Right lobe of liver (tissue), 6 donors: ENCODE data around the gene BAIAP2L2. TPM values are rescaled to one million over a fixed set of nuclear protein-coding genes. Genes with fewer than 3 reads are reported as not detected.

Source experiments
- ATAC-seq, 4 donors: fragments of 200-7000 bp; cut with Tn5 transposase; one replicate each; pipeline ENCODE4 v1.9.1; 2020; ENCODE audit warnings: mild to moderate bottlenecking in 4 of 4, moderate library complexity in 4 of 4
- DNase-seq, 3 donors: peaks; one replicate each; pipeline ENCODE4 v3.0.0-alpha.2; 2020
- H3K27ac ChIP-seq, 3 donors: fragments of 200-600 bp; one replicate each; pipeline ENCODE4 v1.8.0; 2022
- H3K27me3 ChIP-seq, 2 donors: fragments of 200-600 bp; one replicate each; pipeline ENCODE4 v1.8.0; 2022
- H3K36me3 ChIP-seq, 4 donors: fragments of 200-600 bp; sonication (generic) in 1 of 4; one replicate each; pipeline versions ENCODE4 v1.5.1 to v1.8.0; 2017 to 2022; ENCODE audit warnings: control low read depth in 1 of 4
- H3K4me1 ChIP-seq, 4 donors: fragments of 200-600 bp; sonication (generic) in 1 of 4; one replicate each; pipeline versions ENCODE4 v1.5.1 to v1.8.0; 2017 to 2022; ENCODE audit warnings: control low read depth in 1 of 4
- H3K4me3 ChIP-seq, 3 donors: fragments of 200-600 bp; one replicate each; pipeline ENCODE4 v1.8.0; 2022
- H3K9me3 ChIP-seq, 4 donors: fragments of 200-600 bp; sonication (generic) in 1 of 4; one replicate each; pipeline versions ENCODE4 v1.5.1 to v1.8.0; 2017 to 2022; ENCODE audit warnings: control low read depth in 1 of 4
- CTCF ChIP-seq, 4 donors: fragments of 200-600 bp in 3 of 4; fragments of 450-650 bp in 1 of 4; IDR thresholded peaks; one replicate each; pipeline versions ENCODE4 v1.5.1 to v1.8.0; 2016 to 2022; ENCODE audit warnings: antibody characterized with exemption in 4 of 4, mild to moderate bottlenecking in 2 of 4
- POLR2A ChIP-seq: fragments of 450-650 bp; IDR thresholded peaks from one replicate; pipeline ENCODE4 v1.6.1; 2017; ENCODE audit warnings: antibody characterized with exemption, mild to moderate bottlenecking
- WGBS: methylation state at CpG from one replicate; pipeline ENCODE4 v1.1.6; 2018; ENCODE audit warnings: low coverage, low lambda C conversion rate; ENCODE audit not compliant: insufficient coverage; ENCODE audit errors: missing lambda C conversion rate; 5-methylcytosine and 5-hydroxymethylcytosine counted together
- intact Hi-C, 2 donors: fragments of 100-400 bp; cut with DNase I; formaldehyde crosslinking; loops; one replicate each; pipeline versions ENCODE4 v1.11.2 to v1.14.1; 2022
- total RNA-seq, 6 experiments: library from RNA; depleted of rRNA in 2 of 6; stranded (reverse); fragments of >200 nt in 2 of 6; fragmentation: NEBNext Ultra II Directional in 3 of 6; extraction: Animal tissue kit (Norgen Biotek cat#: 25700) in 3 of 6; gene quantifications; one replicate each; pipeline versions ENCODE4 v1.1.0 to v1.2.4, GENCODE V29; 2016 to 2023
- donor health status: DM: no; HTN: yes; CAD: no.
- donor health status: DM: no; HTN: no; CAD: no.
- donor health status: DM: no; HTN: no; CAD: no.
- donor health status: DM: no; HTN: yes; CAD: no.
- donor health status: DM: no; HTN: yes; CAD: no.

The BAIAP2L2 gene
- total RNA-seq, 6 experiments from 2014 or later = 0.79 to 5.0 (median 1.4) TPM

GRCh38 chr22:38141217-38141973 lies 30.9 kb upstream of the BAIAP2L2 start:
- intact Hi-C loops = no loop called here
- peaks cover 0 to 7% (median 0%) of the 10 kb centered on the region in 4 donors for H3K4me1 ChIP-seq
- DNase-seq (peak in 2 of 3 donors; percentile 30 to 32), ATAC-seq (peak in 1 of 4 donors; percentile 34)
- no peak for TF ChIP-seq POLR2A
- TF ChIP-seq CTCF (IDR thresholded peaks at IDR 0.05) = no peak
- H3K36me3 ChIP-seq = no peaks in the 10 kb centered on the region
- no peak overlapping the region for H3K4me3 ChIP-seq
- H3K27ac ChIP-seq = no peak overlapping the region
- no peaks in the 10 kb centered on the region for H3K9me3 ChIP-seq
- H3K27me3 ChIP-seq = no peaks in the 10 kb centered on the region
- WGBS = 94% methylated on average over 9 of the region's 16 CpGs

- intact Hi-C loops = no loop called here
- Histone ChIP-seq H3K27me3 (no peaks in the 10 kb centered on the region), H3K36me3 (no peaks in the 10 kb centered on the region), H3K9me3 (no peaks in the 10 kb centered on the region), H3K27ac (no peak overlapping the region), H3K4me1 (peaks cover 0 to 4% (median 0%) of the 10 kb centered on the region in 4 donors), H3K4me3 (no peak overlapping the region)
- WGBS = 95% methylated on average over 10 of the region's 11 CpGs
- no peak for TF ChIP-seq CTCF (IDR thresholded peaks at IDR 0.05)
- no peak for TF ChIP-seq POLR2A
- no peak for ATAC-seq
- DNase-seq = peak in 2 of 3 donors; percentile 23 to 37
Measured at GRCh38 chr22:38139901-38140300, 29.4 kb upstream of the BAIAP2L2 start.

- intact Hi-C loops = no loop called here
- Histone ChIP-seq H3K27me3 (no peaks in the 10 kb centered on the region), H3K27ac (no peak overlapping the region), H3K4me1 (peaks cover 0 to 4% (median 0%) of the 10 kb centered on the region in 4 donors), H3K4me3 (no peak overlapping the region), H3K9me3 (no peaks in the 10 kb centered on the region), H3K36me3 (no peaks in the 10 kb centered on the region)
- DNase-seq (peak in 2 of 3 donors; percentile 25 to 42), ATAC-seq (no peak)
- TF ChIP-seq POLR2A = no peak
- TF ChIP-seq CTCF (IDR thresholded peaks at IDR 0.05) = no peak
- 60% methylated on average over 2 of the region's 5 CpGs for WGBS
Measured at GRCh38 chr22:38138961-38139360, 28.5 kb upstream of the BAIAP2L2 start.

GRCh38 chr22:38137876-38138687 lies 27.6 kb upstream of the BAIAP2L2 start:
- Histone ChIP-seq H3K27me3 (no peaks in the 10 kb centered on the region), H3K36me3 (no peaks in the 10 kb centered on the region), H3K4me3 (no peak overlapping the region), H3K9me3 (no peaks in the 10 kb centered on the region), H3K27ac (no peak overlapping the region), H3K4me1 (peaks cover 0 to 4% (median 0%) of the 10 kb centered on the region in 4 donors)
- 90% methylated on average over 3 of the region's 9 CpGs for WGBS
- ATAC-seq = peak in 1 of 4 donors; percentile 18
- no peak for TF ChIP-seq POLR2A
- TF ChIP-seq CTCF (IDR thresholded peaks at IDR 0.05) = no peak
- DNase-seq = peak in 2 of 3 donors; percentile 21 to 42
- intact Hi-C loops = no loop called here
